HG03439 (cell line): Measurements from ENCODE around the gene RECK.
A peak's percentile ranks its signal among the peaks of the same experiment; 100 is the strongest.
"Not testable (repeated sequence)": the region's sequence is repeated elsewhere in the genome, so short reads cannot be mapped to it uniquely, and the experiment has no call there.

Experiments used
- ATAC-seq: cut with Tn5 transposase; IDR thresholded peaks from one replicate; pipeline ENCODE4 v1.9.1; 2021; ENCODE audit warnings: mild to moderate bottlenecking, moderate library complexity; ENCODE audit not compliant: unreplicated experiment

RECK gene

DNA sequence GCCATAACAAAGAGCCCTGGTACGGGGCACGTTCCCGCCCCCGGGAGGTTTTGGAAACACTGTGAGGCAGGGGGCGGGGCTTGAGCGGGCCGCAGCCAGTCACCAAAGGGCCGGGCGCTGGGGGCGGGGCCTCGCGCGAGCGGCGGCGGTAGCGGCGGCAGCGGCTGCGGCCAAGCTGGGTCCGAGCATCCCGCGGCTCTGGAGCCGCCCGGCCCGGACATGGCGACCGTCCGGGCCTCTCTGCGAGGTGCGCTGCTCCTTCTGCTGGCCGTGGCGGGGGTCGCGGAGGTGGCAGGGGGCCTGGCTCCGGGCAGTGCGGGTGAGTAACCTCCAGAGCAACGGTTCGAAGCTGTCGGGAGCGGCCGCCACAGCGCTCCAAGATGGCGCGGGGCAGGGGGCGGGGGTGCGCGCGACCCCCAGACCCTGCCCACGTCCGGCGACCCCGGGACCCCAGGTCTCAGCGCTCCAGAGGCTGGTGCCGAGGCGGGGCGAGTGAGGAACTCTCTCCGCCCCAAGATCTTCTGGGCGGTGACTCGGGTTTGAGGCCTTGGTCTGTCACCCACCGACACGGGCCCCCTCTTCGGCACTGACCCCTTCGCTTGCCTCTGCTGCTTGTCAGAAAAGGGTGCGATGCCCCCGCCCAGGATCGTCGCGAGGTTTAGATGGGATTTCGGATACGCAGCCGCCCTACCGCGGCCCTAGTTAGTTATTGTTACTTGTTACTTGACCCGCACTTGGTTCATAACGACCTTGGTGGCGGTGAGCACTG lies at the start of gene RECK:
RECK (plus strand) TSS at position 134 of the 769 bp plus-strand sequence; CDS start at position 220, 86 bp downstream.
- peak; percentile 81 for ATAC-seq

- no peak for ATAC-seq
Measured at GRCh38 chr9:35990155-35990554, 46.6 kb upstream of the RECK start.

DNA sequence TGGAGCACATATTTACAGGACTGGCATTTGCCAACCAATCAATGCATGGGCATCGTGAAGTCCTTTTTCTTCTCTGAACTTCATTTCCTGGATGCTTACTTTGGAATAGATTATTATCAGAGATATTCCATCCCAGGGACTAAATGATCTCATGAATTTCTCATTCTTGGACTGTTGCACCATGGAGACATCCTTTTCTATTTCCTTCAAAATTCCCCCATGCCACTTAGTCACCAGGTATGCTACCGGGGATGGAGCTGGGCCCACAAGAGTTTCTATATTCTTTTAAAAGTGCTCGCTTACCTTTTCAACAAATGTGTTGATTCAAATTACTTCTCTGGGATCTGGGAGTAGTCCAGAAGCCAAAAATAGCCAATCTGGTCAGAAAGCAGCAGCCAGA lies 43.6 kb upstream of the RECK start:
- not testable (repeated sequence) for ATAC-seq

DNA sequence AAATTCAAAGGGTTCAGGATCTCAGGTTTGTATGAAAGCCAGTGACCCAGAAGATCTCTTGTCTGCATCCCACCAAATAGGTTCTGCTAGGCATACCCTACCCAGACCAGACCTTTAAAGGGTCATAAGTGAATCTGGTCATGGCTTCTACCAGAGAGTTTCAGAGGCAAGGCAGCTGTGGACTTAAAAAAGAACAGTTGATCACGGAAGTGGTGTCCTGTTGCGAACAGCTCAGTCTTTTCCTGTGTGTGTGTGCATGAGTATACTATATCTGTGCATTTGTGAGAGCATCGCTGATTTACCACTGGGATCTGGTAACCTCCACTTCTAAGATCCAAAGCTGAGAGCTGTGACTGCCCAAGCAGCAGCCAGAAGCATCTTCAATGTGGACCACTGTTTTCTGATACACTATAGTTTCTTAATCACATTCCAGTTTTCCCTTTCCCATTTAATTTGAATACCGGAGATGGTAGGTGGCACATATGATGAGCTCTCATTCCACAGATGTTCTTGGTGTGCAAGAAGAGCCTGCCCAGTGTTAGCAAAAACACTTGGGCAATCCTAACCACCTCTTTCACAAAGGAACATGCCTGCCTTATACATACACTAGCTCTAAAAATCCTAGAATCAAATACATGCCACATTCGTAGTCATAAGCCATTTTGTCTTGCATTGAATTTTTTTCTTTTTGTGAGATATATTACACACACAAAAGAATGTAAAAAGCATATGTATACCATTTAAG lies 42.6 kb upstream of the RECK start:
- ATAC-seq, result no peak

DNA sequence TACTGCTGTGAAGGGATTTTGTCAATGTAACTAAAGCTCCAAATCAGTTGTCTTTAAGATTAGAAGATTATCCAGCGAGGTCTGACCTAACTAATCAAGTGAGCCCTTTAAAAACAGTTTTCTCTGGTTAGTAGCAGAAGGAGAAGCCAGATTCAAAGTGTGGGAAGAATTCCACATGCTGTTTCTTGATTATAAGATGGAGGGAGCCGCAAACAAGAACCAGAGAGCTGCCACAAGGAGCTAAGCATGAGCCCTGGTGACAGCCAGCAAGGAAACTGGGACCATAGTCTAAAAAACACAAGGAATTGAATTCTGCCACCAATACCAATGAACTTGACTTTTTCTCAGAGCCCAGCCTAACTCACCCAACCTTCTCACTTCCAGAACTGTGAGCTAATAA lies 41.8 kb upstream of the RECK start:
- no peak for ATAC-seq

- no peak for ATAC-seq
Measured at GRCh38 chr9:35996358-35996970, 40.2 kb upstream of the RECK start.

DNA sequence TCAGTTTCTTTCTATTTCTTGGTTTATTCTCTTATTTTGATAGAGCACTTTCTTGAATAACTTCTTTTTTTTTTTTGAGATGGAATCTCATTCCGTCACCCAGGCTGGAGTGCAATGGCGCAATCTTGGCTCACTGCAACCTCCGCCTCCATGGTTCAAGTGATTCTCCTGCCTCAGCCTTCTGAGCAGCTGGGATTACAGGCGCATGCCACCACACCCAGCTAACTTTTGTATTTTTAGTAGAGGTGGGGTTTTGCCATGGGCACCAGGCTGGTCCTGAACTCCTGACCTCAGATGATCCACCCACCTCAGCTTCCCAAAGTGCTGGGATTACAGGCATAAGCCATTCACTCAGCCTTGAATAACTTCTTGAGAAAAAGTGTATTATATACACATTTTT lies 39.7 kb upstream of the RECK start:
- not testable (repeated sequence) for ATAC-seq

GRCh38 chr9:35998333-35998732 lies 38.4 kb upstream of the RECK start:
- no peak for ATAC-seq

GRCh38 chr9:36005891-36006290 lies 30.8 kb upstream of the RECK start:
- no peak for ATAC-seq

GRCh38 chr9:36006549-36007315 lies 30.0 kb upstream of the RECK start:
- ATAC-seq, result no peak

GRCh38 chr9:36007316-36007708 lies 29.4 kb upstream of the RECK start:
- no peak for ATAC-seq

- ATAC-seq, result no peak
Measured at GRCh38 chr9:36007852-36008251, 28.9 kb upstream of the RECK start.

DNA sequence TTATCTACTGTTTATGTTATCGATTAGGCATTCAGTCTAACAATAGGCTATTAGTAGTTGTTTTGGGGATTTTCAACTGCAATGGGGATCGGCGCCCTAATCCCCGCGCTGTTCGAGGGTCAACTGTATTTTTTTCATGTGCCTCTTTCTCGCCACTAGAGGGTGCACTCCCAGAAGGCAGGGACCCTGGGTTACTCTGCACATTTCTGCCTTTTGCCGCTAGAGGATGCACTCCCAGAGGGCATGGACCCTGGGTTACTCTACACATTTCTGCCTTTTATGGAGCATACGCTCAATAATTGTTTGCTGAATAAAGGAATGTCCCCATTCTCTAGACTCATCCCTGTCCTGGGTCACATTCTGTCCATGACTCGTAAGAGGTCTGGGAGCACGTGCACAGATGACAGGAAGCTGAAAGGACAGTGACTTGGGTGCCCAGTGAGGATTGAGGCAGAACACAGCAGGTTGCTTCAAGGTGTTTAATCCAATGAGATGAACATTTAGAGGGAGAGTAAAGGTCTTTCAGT lies 27.9 kb upstream of the RECK start:
- peak; percentile 44 for ATAC-seq

- no peak for ATAC-seq
Measured at GRCh38 chr9:36011379-36011778, 25.3 kb upstream of the RECK start.

- ATAC-seq, result no peak
Measured at GRCh38 chr9:36017278-36017677, 19.4 kb upstream of the RECK start.

GRCh38 chr9:36018129-36018528 lies 18.6 kb upstream of the RECK start:
- no peak for ATAC-seq

DNA sequence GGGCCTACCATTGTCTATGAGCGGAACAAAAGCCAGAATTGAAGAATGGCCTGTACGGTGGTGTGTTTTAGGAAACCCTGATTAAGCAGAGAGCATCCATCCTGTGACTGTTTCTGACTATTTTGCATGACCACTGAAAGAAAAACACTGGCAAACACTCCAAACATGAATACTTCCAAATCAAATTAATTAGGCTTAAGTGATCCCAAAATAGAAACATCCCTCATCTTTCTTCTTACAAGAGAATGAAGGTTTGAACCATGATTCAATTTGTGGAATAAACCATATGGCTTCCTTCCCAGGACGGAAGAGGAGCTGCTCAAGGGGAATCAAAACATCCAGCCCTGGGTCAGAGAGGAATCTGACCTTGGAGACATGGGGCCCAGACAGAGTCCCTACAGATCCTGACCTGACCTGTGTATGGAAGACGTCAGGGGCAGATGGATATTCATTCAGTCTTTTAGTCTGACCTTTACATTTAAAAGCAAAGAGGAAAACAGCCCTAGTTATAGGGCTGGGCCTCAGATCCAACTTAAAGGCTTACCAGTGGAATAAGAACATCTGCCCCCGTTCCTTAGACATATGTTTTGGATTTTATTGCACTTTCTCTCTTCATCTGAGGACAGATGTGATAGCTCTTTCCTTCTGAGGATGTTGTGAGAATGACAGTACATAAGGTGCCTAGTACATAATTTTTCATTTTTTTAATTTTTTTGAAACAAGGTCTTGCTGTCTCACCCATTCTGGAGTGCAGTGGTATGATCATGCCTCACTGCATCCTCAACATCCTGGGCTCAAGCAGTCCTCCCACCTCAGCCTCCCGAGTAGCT lies 17.6 kb upstream of the RECK start:
- no peak for ATAC-seq

DNA sequence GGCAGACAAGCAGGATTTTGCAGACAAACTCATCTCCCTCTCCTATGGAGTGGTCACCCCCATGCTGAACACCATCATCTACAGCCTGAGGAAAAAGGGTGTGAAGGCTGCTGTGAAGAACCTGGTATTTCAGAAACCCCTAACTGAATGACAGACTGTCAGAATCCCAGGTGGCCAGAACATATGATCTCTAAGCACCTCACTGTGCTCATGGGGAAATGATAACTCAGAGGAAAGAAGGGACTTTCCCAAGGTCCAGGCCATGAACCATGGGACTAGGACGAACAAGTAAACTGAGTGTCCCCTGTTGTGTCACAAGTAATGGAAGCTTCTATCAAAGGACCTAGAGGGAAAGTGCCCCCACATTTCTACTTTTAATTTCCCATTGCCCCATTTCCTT lies 14.7 kb upstream of the RECK start:
- ATAC-seq, result no peak

- no peak for ATAC-seq
Measured at GRCh38 chr9:36023260-36024048, 13.3 kb upstream of the RECK start.
